Peyer's patch (tissue), 4 donors: Measurements from ENCODE around the gene ATAD3C.
"Not testable (repeated sequence)": the region's sequence is repeated elsewhere in the genome, so short reads cannot be mapped to it uniquely, and the experiment has no call there.

Source experiments
- CTCF ChIP-seq, 6 experiments: fragments of 450-650 bp in 4 of 6; fragments of 200-600 bp in 2 of 6; sonication (generic) in 1 of 6; IDR thresholded peaks; one replicate each; pipeline ENCODE4 v1.5.1; 2017 to 2019; ENCODE audit warnings: antibody characterized with exemption in 6 of 6, mild to moderate bottlenecking in 3 of 6, moderate library complexity in 1 of 6
- POLR2A ChIP-seq, 2 donors: fragments of 450-650 bp; IDR thresholded peaks; one replicate each; pipeline ENCODE4 v1.5.1; 2017; ENCODE audit warnings: antibody characterized with exemption in 2 of 2, mild to moderate bottlenecking in 2 of 2, moderate library complexity in 2 of 2

GRCh38 chr1:1417825-1418463, 31.5 kb upstream of the ATAD3C start:
- not testable (repeated sequence) for TF ChIP-seq CTCF, POLR2A (IDR thresholded peaks at IDR 0.05)
